WTC11 (cell line): ENCODE data around the gene VGLL1. TPM values are rescaled to one million over a fixed set of nuclear protein-coding genes. Genes with fewer than 3 reads are reported as not detected.

Experiments used
- ATAC-seq: fragments of 200-7000 bp; cut with Tn5 transposase; 2 replicates; pipeline ENCODE4 v1.10.0; 2021; ENCODE audit warnings: mild to moderate bottlenecking, moderate library complexity
- CTCF ChIA-PET: fragments of 300-600 bp; sonication (Branson Sonifier 250); formaldehyde crosslinking; loops from one replicate; lab custom pipeline; 2021; ENCODE audit warnings: antibody characterized with exemption; lab: Charles Lee
- POLR2A ChIA-PET: fragments of 350-600 bp; sonication (Branson Sonifier 250); formaldehyde crosslinking; loops from one replicate; lab custom pipeline; 2021; ENCODE audit warnings: antibody characterized with exemption; lab: Charles Lee
- DNase-seq: peaks from one replicate; pipeline ENCODE4 v3.0.0; 2021; ENCODE audit warnings: low spot score
- H3K27ac Mint-ChIP-seq: 2 replicates; pipeline ENCODE4 v1.8.0; 2021; ENCODE audit warnings: mixed read lengths
- H3K27me3 Mint-ChIP-seq: 2 replicates; pipeline ENCODE4 v1.8.0; 2021; ENCODE audit warnings: low read depth, mild to moderate bottlenecking, moderate library complexity, mixed read lengths
- H3K36me3 Mint-ChIP-seq: 2 replicates; pipeline ENCODE4 v1.8.0; 2021; ENCODE audit warnings: mixed read lengths
- H3K4me1 Mint-ChIP-seq: 2 replicates; pipeline ENCODE4 v1.8.0; 2022; ENCODE audit warnings: mixed read lengths
- H3K4me3 Mint-ChIP-seq: 2 replicates; pipeline ENCODE4 v1.8.0; 2021; ENCODE audit warnings: mild to moderate bottlenecking, moderate library complexity, mixed read lengths
- H3K9me3 Mint-ChIP-seq: 2 replicates; pipeline ENCODE4 v1.8.0; 2021; ENCODE audit warnings: mixed read lengths
- AFF4 ChIP-seq: sonication (generic); formaldehyde crosslinking; IDR thresholded peaks from 2 replicates; pipeline ENCODE4 v1.8.1; 2023; ENCODE audit warnings: mild to moderate bottlenecking, missing genetic modification reagents, borderline replicate concordance
- CREM ChIP-seq: sonication (generic); formaldehyde crosslinking; IDR thresholded peaks from 2 replicates; pipeline ENCODE4 v1.8.1; 2022; ENCODE audit warnings: mild to moderate bottlenecking, missing genetic modification reagents, moderate library complexity
- ETV6 ChIP-seq: sonication (generic); formaldehyde crosslinking; IDR thresholded peaks from 2 replicates; pipeline ENCODE4 v1.8.1; 2022; ENCODE audit warnings: mild to moderate bottlenecking, missing genetic modification reagents
- FOXK1 ChIP-seq: sonication (generic); formaldehyde crosslinking; IDR thresholded peaks from 2 replicates; pipeline ENCODE4 v1.8.0; 2022; ENCODE audit warnings: mild to moderate bottlenecking, moderate library complexity, missing genetic modification reagents
- GTF2I ChIP-seq: fragments of 250-450 bp; sonication (Bioruptor Pico); conservative IDR thresholded peaks from 2 replicates; pipeline ENCODE4 v1.4.0; 2021; ENCODE audit warnings: mild to moderate bottlenecking
- HMGXB4 ChIP-seq: sonication (generic); formaldehyde crosslinking; IDR thresholded peaks from 2 replicates; pipeline ENCODE4 v1.8.1; 2023; ENCODE audit warnings: mild to moderate bottlenecking, moderate library complexity, missing genetic modification reagents
- KAT7 ChIP-seq: sonication (generic); formaldehyde crosslinking; IDR thresholded peaks from 2 replicates; pipeline ENCODE4 v1.8.1; 2023; ENCODE audit warnings: missing genetic modification reagents, mild to moderate bottlenecking, borderline replicate concordance
- MLX ChIP-seq: sonication (generic); formaldehyde crosslinking; IDR thresholded peaks from 2 replicates; pipeline ENCODE4 v1.8.1; 2023; ENCODE audit warnings: mild to moderate bottlenecking, missing genetic modification reagents, moderate library complexity
- MYBL2 ChIP-seq: sonication (generic); formaldehyde crosslinking; IDR thresholded peaks from 2 replicates; pipeline ENCODE4 v1.8.1; 2023; ENCODE audit warnings: mild to moderate bottlenecking, moderate library complexity, missing genetic modification reagents
- NR2C2 ChIP-seq: sonication (generic); formaldehyde crosslinking; IDR thresholded peaks from 2 replicates; pipeline ENCODE4 v1.8.0; 2022; ENCODE audit warnings: mild to moderate bottlenecking, missing genetic modification reagents
- OVOL2 ChIP-seq: fragments of 250-450 bp; sonication (Bioruptor Pico); IDR thresholded peaks from 2 replicates; pipeline ENCODE4 v1.9.0; 2021; ENCODE audit warnings: mild to moderate bottlenecking, borderline replicate concordance
- SP1 ChIP-seq: sonication (generic); formaldehyde crosslinking; conservative IDR thresholded peaks from 2 replicates; pipeline ENCODE4 v1.8.1; 2022; ENCODE audit warnings: missing genetic modification reagents
- ZNF317 ChIP-seq: sonication (generic); formaldehyde crosslinking; IDR thresholded peaks from 2 replicates; pipeline ENCODE4 v1.8.1; 2023; ENCODE audit warnings: low read depth, mild to moderate bottlenecking, moderate library complexity, missing genetic modification reagents, borderline replicate concordance
- ZNF396 ChIP-seq: fragments of 250-450 bp; sonication (Bioruptor Pico); IDR thresholded peaks from 2 replicates; pipeline ENCODE4 v1.8.0; 2021; ENCODE audit warnings: mild to moderate bottlenecking, moderate library complexity, borderline replicate concordance
- ZNF423 ChIP-seq: fragments of 250-450 bp; sonication (Bioruptor Pico); IDR thresholded peaks from 2 replicates; pipeline ENCODE4 v2.1.2; 2022; ENCODE audit warnings: mild to moderate bottlenecking, moderate library complexity
- ZNF425 ChIP-seq: fragments of 250-450 bp; sonication (Bioruptor Pico); conservative IDR thresholded peaks from 2 replicates; pipeline ENCODE4 v1.9.0; 2021; ENCODE audit warnings: mild to moderate bottlenecking
- total RNA-seq: library from RNA; stranded (reverse); gene quantifications from 3 replicates; pipeline ENCODE4 v1.2.3, GENCODE V29; 2021

Gene VGLL1
- total RNA-seq, 1 experiment from 2014 or later = not detected

- TF ChIP-seq ZNF396 = no peak
Observed at GRCh38 chrX:136496186-136496763, 35.7 kb upstream of the VGLL1 start (continued).

GRCh38 chrX:136496764-136497555 is 35.1 kb upstream of the VGLL1 start:
- H3K36me3 Mint-ChIP-seq = peaks cover 9% of the 10 kb centered on the region
- peak overlapping the region; percentile 91 for H3K27ac Mint-ChIP-seq
- ChIA-PET POLR2A (interaction anchor here (0.5 kb wide), 1 partner anchor 365 kb away, joined by 4 read pairs; no protein-coding TSS in a partner anchor), CTCF (interaction anchor here (0.7 kb wide), 1 partner anchor 197 kb away, joined by 3 read pairs; no protein-coding TSS in a partner anchor)
- peak; percentile 70 for DNase-seq
- H3K4me1 Mint-ChIP-seq = peaks cover 7% of the 10 kb centered on the region
- no peaks in the 10 kb centered on the region for H3K9me3 Mint-ChIP-seq
- TF ChIP-seq FOXK1 (0 out of 2 replicates have a peak, but pooled peaks have one; percentile 7), CREM (CRISPR knock-in tag) (peak; percentile 82), KAT7 (CRISPR knock-in tag) (no peak), SP1 (peak; percentile 92), MYBL2 (CRISPR knock-in tag) (no peak)
- TF ChIP-seq, all 79 proteins: peak for 3
- H3K4me3 Mint-ChIP-seq = peak overlapping the region; percentile 93
- ATAC-seq = peak; percentile 75
- 0 out of 2 replicates have a peak, but pooled peaks cover 4% of the 10 kb centered on the region for H3K27me3 Mint-ChIP-seq

- ATAC-seq (peak; percentile 16), DNase-seq (peak; percentile 12)
- no peak for TF ChIP-seq GTF2I (CRISPR knock-in tag)
- peak; percentile 60 for TF ChIP-seq ZNF423 (CRISPR knock-in tag)
- Mint-ChIP-seq H3K27me3 (0 out of 2 replicates have a peak, but pooled peaks cover 4% of the 10 kb centered on the region), H3K27ac (peak within 1 kb of the TSS; percentile 91), H3K36me3 (peaks cover 9% of the 10 kb centered on the region), H3K4me3 (peak within 1 kb of the TSS; percentile 93), H3K9me3 (no peaks in the 10 kb centered on the region), H3K4me1 (peaks cover 7% of the 10 kb centered on the region)
- ChIA-PET CTCF (interaction anchor here (0.7 kb wide), 1 partner anchor 197 kb away, joined by 3 read pairs; no protein-coding TSS in a partner anchor), POLR2A (no interaction called here)
Observed at GRCh38 chrX:136497556-136498052, 34.4 kb upstream of the VGLL1 start, which contains the start of gene HTATSF1. Gene HTATSF1 (plus strand): TSS chrX:136497592. CDS start chrX:136497685, 93 bp downstream.

- TF ChIP-seq AFF4 (CRISPR knock-in tag) = no peak
- no peak for TF ChIP-seq FOXK1
- no peak for TF ChIP-seq ZNF317 (CRISPR knock-in tag)
- TF ChIP-seq ZNF425 = no peak
- no peak for TF ChIP-seq ETV6
- TF ChIP-seq ZNF396 = no peak
- no peak for TF ChIP-seq HMGXB4 (CRISPR knock-in tag)
- TF ChIP-seq CREM (CRISPR knock-in tag) = no peak
- no peak for TF ChIP-seq NR2C2 (CRISPR knock-in tag)
- no peak for TF ChIP-seq GTF2I (CRISPR knock-in tag)
- no peak for TF ChIP-seq OVOL2 (CRISPR knock-in tag)
- TF ChIP-seq MLX (CRISPR knock-in tag) = no peak
- ChIA-PET POLR2A (no interaction called here), CTCF (no interaction called here)
- H3K27ac Mint-ChIP-seq = no peak overlapping the region
- no peaks in the 10 kb centered on the region for H3K9me3 Mint-ChIP-seq
- H3K4me3 Mint-ChIP-seq = no peak overlapping the region
- no peaks in the 10 kb centered on the region for H3K36me3 Mint-ChIP-seq
- ATAC-seq = no peak
- no peaks in the 10 kb centered on the region for H3K4me1 Mint-ChIP-seq
- no peak for DNase-seq
- no peaks in the 10 kb centered on the region; the same call in 1 of the 2 replicates for H3K27me3 Mint-ChIP-seq
Observed at GRCh38 chrX:136519069-136519468, 12.9 kb upstream of the VGLL1 start.
